HEK293 (cell line): ENCODE data around the gene BCL2L1.

ENCODE experiments used
- CTCF ChIA-PET: fragments of 350-600 bp; formaldehyde crosslinking; extraction: SDS; loops from one replicate; lab custom pipeline; 2021; ENCODE audit warnings: antibody characterized with exemption; lab: Yijun Ruan, JAX
- POLR2A ChIA-PET: fragments of 300-600 bp; formaldehyde crosslinking; extraction: SDS; loops from one replicate; lab custom pipeline; 2020; ENCODE audit warnings: antibody characterized with exemption, inconsistent platforms; lab: Yijun Ruan, JAX
- H3K27ac ChIP-seq: fragments of 200-500 bp; sonication (Bioruptor generic); 2 replicates; pipeline ENCODE4 v1.5.1; 2014; ENCODE audit warnings: low read depth, low read length, control low read depth, inconsistent platforms; ENCODE audit errors: extremely low read depth
- H3K36me3 ChIP-seq, 2 experiments: fragments of 200-500 bp in 1 of 2; sonication (Bioruptor generic) in 1 of 2; 1 replicate in 1 of 2; 2 replicates in 1 of 2; pipeline ENCODE4 v1.5.1; 2014 to 2017; ENCODE audit warnings: inconsistent platforms in 2 of 2, low read length in 2 of 2; ENCODE audit not compliant: control insufficient read depth in 2 of 2, insufficient read depth in 1 of 2
- H3K4me1 ChIP-seq: fragments of 200-500 bp; sonication (Bioruptor generic); 2 replicates; pipeline ENCODE4 v1.5.1; 2014; ENCODE audit warnings: mild to moderate bottlenecking, low read length, inconsistent platforms; ENCODE audit not compliant: control insufficient read depth, insufficient read depth
- H3K4me3 ChIP-seq: 2 replicates; pipeline ENCODE4 v1.5.1; 2011; ENCODE audit warnings: low read depth, mild to moderate bottlenecking, control low read depth, low read length, moderate library complexity
- H3K9me3 ChIP-seq: fragments of 200-500 bp; sonication (Bioruptor generic); 2 replicates; pipeline ENCODE4 v1.5.1; 2014; ENCODE audit warnings: low read depth, low read length, inconsistent platforms; ENCODE audit not compliant: control insufficient read depth, insufficient read depth
- BCL11A ChIP-seq: fragments of 450-650 bp; formaldehyde crosslinking; IDR thresholded peaks from 2 replicates; pipeline ENCODE4 v1.5.1; 2016; ENCODE audit warnings: low read depth, missing biosample characterization, missing genetic modification characterization
- GFI1B ChIP-seq: fragments of 450-650 bp; formaldehyde crosslinking; IDR thresholded peaks from 2 replicates; pipeline ENCODE4 v1.5.1; 2016; ENCODE audit warnings: missing biosample characterization, missing genetic modification characterization
- MYNN ChIP-seq: fragments of 450-650 bp; formaldehyde crosslinking; IDR thresholded peaks from 2 replicates; pipeline ENCODE4 v1.5.1; 2016; ENCODE audit warnings: missing biosample characterization, missing genetic modification characterization, borderline replicate concordance
- RBAK ChIP-seq: fragments of 450-650 bp; formaldehyde crosslinking; IDR thresholded peaks from 2 replicates; pipeline ENCODE4 v1.5.1; 2016; ENCODE audit warnings: missing biosample characterization, missing genetic modification characterization
- SP3 ChIP-seq: fragments of 450-650 bp; formaldehyde crosslinking; IDR thresholded peaks from 2 replicates; pipeline ENCODE4 v1.5.1; 2016; ENCODE audit warnings: missing biosample characterization, missing genetic modification characterization
- ZBTB21 ChIP-seq: fragments of 450-650 bp; formaldehyde crosslinking; IDR thresholded peaks from 2 replicates; pipeline ENCODE4 v1.5.1; 2017; ENCODE audit warnings: missing biosample characterization, missing genetic modification characterization
- ZNF112 ChIP-seq: fragments of 450-650 bp; formaldehyde crosslinking; IDR thresholded peaks from 2 replicates; pipeline ENCODE4 v1.5.0; 2017; ENCODE audit warnings: missing biosample characterization, missing genetic modification characterization
- ZNF114 ChIP-seq: fragments of 450-650 bp; formaldehyde crosslinking; IDR thresholded peaks from 2 replicates; pipeline ENCODE4 v1.5.0; 2017; ENCODE audit warnings: missing biosample characterization, missing genetic modification characterization
- ZNF133 ChIP-seq: fragments of 450-650 bp; formaldehyde crosslinking; IDR thresholded peaks from 2 replicates; pipeline ENCODE4 v1.5.1; 2016; ENCODE audit warnings: missing biosample characterization, missing genetic modification characterization
- ZNF138 ChIP-seq: fragments of 450-650 bp; formaldehyde crosslinking; IDR thresholded peaks from 2 replicates; pipeline ENCODE4 v1.5.1; 2016; ENCODE audit warnings: missing biosample characterization, missing genetic modification characterization, borderline replicate concordance
- ZNF140 ChIP-seq: fragments of 450-650 bp; formaldehyde crosslinking; IDR thresholded peaks from 2 replicates; pipeline ENCODE4 v1.5.1; 2016; ENCODE audit warnings: missing biosample characterization, missing genetic modification characterization
- ZNF155 ChIP-seq: fragments of 450-650 bp; formaldehyde crosslinking; IDR thresholded peaks from 2 replicates; pipeline ENCODE4 v1.5.1; 2016; ENCODE audit warnings: missing biosample characterization, missing genetic modification characterization
- ZNF169 ChIP-seq: fragments of 450-650 bp; formaldehyde crosslinking; IDR thresholded peaks from 2 replicates; pipeline ENCODE4 v1.5.1; 2016; ENCODE audit warnings: missing biosample characterization, missing genetic modification characterization
- ZNF37A ChIP-seq: fragments of 450-650 bp; IDR thresholded peaks from 2 replicates; pipeline ENCODE4 v1.5.1; 2018; ENCODE audit warnings: missing biosample characterization, missing genetic modification characterization
- ZNF433 ChIP-seq: fragments of 450-650 bp; formaldehyde crosslinking; IDR thresholded peaks from 2 replicates; pipeline ENCODE4 v1.5.1; 2016; ENCODE audit warnings: missing biosample characterization, missing genetic modification characterization, low read depth
- ZNF501 ChIP-seq: fragments of 450-650 bp; formaldehyde crosslinking; IDR thresholded peaks from 2 replicates; pipeline ENCODE4 v1.5.1; 2016; ENCODE audit warnings: missing biosample characterization, missing genetic modification characterization
- ZNF555 ChIP-seq: fragments of 450-650 bp; formaldehyde crosslinking; conservative IDR thresholded peaks from 2 replicates; pipeline ENCODE4 v1.5.1; 2017; ENCODE audit warnings: missing biosample characterization, mild to moderate bottlenecking, missing genetic modification characterization, inconsistent platforms
- ZNF670 ChIP-seq: fragments of 450-650 bp; formaldehyde crosslinking; IDR thresholded peaks from 2 replicates; pipeline ENCODE4 v1.5.1; 2016; ENCODE audit warnings: missing biosample characterization, missing genetic modification characterization, low read depth
- ZSCAN30 ChIP-seq: fragments of 450-650 bp; IDR thresholded peaks from 2 replicates; pipeline ENCODE4 v1.5.1; 2018; ENCODE audit warnings: missing biosample characterization, mild to moderate bottlenecking, missing genetic modification characterization, moderate library complexity
- TF ChIP-seq, protein P1 (sequence below): fragments of 450-650 bp; formaldehyde crosslinking; IDR thresholded peaks from 2 replicates; pipeline ENCODE4 v1.5.1; 2016; ENCODE audit warnings: missing biosample characterization, missing genetic modification characterization, borderline replicate concordance
- TF ChIP-seq, protein P2 (sequence below): fragments of 450-650 bp; formaldehyde crosslinking; IDR thresholded peaks from 2 replicates; pipeline ENCODE4 v1.5.1; 2016; ENCODE audit warnings: missing biosample characterization, missing genetic modification characterization
- TF ChIP-seq, protein P3 (sequence below): fragments of 450-650 bp; formaldehyde crosslinking; IDR thresholded peaks from 2 replicates; pipeline ENCODE4 v1.5.1; 2016; ENCODE audit warnings: missing biosample characterization, missing genetic modification characterization
- TF ChIP-seq, protein P4 (sequence below): fragments of 450-650 bp; formaldehyde crosslinking; optimal IDR thresholded peaks from 2 replicates; pipeline ENCODE3; 2016; ENCODE audit warnings: missing biosample characterization, mild to moderate bottlenecking, missing genetic modification characterization
- TF ChIP-seq, protein P5 (sequence below): fragments of 450-650 bp; formaldehyde crosslinking; IDR thresholded peaks from 2 replicates; pipeline ENCODE4 v1.5.1; 2016; ENCODE audit warnings: missing biosample characterization, missing genetic modification characterization

The BCL2L1 gene

DNA sequence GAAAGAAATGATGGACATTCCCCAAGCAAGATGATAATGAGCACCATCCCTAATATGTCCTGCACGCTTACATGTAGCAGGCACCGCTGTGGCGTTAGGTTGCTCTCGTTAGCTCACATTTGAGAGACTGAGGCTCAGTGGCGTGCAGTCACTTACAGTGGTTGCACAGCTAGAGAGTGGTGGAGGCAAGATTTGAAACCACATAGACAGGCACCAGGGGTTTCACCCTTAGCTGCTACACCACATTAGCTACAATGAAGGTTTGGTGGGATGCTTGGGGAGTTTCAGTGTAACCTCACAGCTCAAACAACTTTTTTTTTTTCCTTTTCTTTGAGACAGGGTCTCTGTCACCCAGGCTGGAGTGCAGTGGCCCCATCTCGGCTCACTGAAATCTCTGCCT is 81.3 kb downstream of the BCL2L1 start:
- ChIA-PET POLR2A (interaction anchor here (0.7 kb wide), 1 partner anchor 79 kb away, joined by 8 read pairs; no protein-coding TSS in a partner anchor), CTCF (interaction anchor here (0.6 to 1.3 kb wide), 4 partner anchors 75 to 90 kb away, joined by 3 to 5 read pairs (median 4); no protein-coding TSS in a partner anchor)
- no peak overlapping the region for H3K4me3 ChIP-seq
- H3K4me1 ChIP-seq = no peaks in the 10 kb centered on the region
- no peaks in the 10 kb centered on the region for H3K9me3 ChIP-seq
- H3K36me3 ChIP-seq = no peaks in the 10 kb centered on the region
- TF ChIP-seq, protein P1, sequence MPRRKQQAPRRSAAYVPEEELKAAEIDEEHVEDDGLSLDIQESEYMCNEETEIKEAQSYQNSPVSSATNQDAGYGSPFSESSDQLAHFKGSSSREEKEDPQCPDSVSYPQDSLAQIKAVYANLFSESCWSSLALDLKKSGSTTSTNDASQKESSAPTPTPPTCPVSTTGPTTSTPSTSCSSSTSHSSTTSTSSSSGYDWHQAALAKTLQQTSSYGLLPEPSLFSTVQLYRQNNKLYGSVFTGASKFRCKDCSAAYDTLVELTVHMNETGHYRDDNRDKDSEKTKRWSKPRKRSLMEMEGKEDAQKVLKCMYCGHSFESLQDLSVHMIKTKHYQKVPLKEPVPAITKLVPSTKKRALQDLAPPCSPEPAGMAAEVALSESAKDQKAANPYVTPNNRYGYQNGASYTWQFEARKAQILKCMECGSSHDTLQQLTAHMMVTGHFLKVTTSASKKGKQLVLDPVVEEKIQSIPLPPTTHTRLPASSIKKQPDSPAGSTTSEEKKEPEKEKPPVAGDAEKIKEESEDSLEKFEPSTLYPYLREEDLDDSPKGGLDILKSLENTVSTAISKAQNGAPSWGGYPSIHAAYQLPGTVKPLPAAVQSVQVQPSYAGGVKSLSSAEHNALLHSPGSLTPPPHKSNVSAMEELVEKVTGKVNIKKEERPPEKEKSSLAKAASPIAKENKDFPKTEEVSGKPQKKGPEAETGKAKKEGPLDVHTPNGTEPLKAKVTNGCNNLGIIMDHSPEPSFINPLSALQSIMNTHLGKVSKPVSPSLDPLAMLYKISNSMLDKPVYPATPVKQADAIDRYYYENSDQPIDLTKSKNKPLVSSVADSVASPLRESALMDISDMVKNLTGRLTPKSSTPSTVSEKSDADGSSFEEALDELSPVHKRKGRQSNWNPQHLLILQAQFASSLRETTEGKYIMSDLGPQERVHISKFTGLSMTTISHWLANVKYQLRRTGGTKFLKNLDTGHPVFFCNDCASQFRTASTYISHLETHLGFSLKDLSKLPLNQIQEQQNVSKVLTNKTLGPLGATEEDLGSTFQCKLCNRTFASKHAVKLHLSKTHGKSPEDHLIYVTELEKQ (tag by site-specific recombination) = no peak
- TF ChIP-seq RBAK (tag by site-specific recombination) = no peak
- TF ChIP-seq ZNF555 (tag by site-specific recombination) = no peak
- no peak for TF ChIP-seq ZNF114 (tag by site-specific recombination)
- TF ChIP-seq ZNF155 (tag by site-specific recombination) = no peak
- TF ChIP-seq BCL11A (tag by site-specific recombination) = no peak
- no peak for TF ChIP-seq ZBTB21 (tag by site-specific recombination)
- no peak for TF ChIP-seq ZNF37A
- no peak for TF ChIP-seq ZNF501
- TF ChIP-seq ZNF140 (tag by site-specific recombination) = no peak
- TF ChIP-seq, protein P2, sequence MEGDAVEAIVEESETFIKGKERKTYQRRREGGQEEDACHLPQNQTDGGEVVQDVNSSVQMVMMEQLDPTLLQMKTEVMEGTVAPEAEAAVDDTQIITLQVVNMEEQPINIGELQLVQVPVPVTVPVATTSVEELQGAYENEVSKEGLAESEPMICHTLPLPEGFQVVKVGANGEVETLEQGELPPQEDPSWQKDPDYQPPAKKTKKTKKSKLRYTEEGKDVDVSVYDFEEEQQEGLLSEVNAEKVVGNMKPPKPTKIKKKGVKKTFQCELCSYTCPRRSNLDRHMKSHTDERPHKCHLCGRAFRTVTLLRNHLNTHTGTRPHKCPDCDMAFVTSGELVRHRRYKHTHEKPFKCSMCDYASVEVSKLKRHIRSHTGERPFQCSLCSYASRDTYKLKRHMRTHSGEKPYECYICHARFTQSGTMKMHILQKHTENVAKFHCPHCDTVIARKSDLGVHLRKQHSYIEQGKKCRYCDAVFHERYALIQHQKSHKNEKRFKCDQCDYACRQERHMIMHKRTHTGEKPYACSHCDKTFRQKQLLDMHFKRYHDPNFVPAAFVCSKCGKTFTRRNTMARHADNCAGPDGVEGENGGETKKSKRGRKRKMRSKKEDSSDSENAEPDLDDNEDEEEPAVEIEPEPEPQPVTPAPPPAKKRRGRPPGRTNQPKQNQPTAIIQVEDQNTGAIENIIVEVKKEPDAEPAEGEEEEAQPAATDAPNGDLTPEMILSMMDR = no peak
- TF ChIP-seq ZNF433 (tag by site-specific recombination) = no peak
- TF ChIP-seq ZSCAN30 = no peak
- TF ChIP-seq, protein P3, sequence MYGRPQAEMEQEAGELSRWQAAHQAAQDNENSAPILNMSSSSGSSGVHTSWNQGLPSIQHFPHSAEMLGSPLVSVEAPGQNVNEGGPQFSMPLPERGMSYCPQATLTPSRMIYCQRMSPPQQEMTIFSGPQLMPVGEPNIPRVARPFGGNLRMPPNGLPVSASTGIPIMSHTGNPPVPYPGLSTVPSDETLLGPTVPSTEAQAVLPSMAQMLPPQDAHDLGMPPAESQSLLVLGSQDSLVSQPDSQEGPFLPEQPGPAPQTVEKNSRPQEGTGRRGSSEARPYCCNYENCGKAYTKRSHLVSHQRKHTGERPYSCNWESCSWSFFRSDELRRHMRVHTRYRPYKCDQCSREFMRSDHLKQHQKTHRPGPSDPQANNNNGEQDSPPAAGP (tag by site-specific recombination) = no peak
- TF ChIP-seq ZNF138 (tag by site-specific recombination) = no peak
- TF ChIP-seq ZNF670 (tag by site-specific recombination) = no peak
- TF ChIP-seq ZNF169 (tag by site-specific recombination) = no peak
- no peak overlapping the region for H3K27ac ChIP-seq

DNA sequence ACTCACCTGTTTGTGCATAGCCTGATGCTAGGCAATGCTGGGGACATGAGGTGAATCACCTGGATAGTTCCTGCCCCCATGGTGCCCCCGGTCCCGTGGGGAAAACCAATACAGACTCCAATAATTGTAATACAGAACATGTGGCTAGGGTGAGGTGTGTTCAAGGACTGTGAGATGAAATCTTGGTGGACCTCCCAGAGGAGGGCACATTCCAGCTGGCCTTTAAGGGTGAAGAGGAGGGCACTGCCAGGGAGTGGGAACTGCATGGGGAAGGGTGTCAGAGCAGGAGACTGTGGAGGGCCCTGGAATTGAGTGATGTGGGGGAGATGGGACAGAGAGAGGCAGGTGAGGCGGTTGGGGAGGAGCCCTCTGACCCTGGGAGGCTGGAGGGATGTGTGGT is 82.4 kb downstream of the BCL2L1 start:
- Histone ChIP-seq H3K27ac (no peak overlapping the region), H3K9me3 (no peaks in the 10 kb centered on the region), H3K36me3 (no peaks in the 10 kb centered on the region), H3K4me1 (no peaks in the 10 kb centered on the region), H3K4me3 (no peak overlapping the region)
- ChIA-PET POLR2A (no interaction called here), CTCF (interaction anchor here (0.6 to 2.4 kb wide), 4 partner anchors 24 to 84 kb away, joined by 3 to 8 read pairs (median 6); no protein-coding TSS in a partner anchor)
- TF ChIP-seq MYNN (tag by site-specific recombination) = no peak
- no peak for TF ChIP-seq ZNF112
- TF ChIP-seq GFI1B (tag by site-specific recombination) = no peak
- TF ChIP-seq, protein P4, sequence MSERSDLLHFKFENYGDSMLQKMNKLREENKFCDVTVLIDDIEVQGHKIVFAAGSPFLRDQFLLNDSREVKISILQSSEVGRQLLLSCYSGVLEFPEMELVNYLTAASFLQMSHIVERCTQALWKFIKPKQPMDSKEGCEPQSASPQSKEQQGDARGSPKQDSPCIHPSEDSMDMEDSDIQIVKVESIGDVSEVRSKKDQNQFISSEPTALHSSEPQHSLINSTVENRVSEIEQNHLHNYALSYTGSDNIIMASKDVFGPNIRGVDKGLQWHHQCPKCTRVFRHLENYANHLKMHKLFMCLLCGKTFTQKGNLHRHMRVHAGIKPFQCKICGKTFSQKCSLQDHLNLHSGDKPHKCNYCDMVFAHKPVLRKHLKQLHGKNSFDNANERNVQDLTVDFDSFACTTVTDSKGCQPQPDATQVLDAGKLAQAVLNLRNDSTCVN = no peak
- no peak for TF ChIP-seq ZNF133 (tag by site-specific recombination)
- no peak for TF ChIP-seq ZNF555 (tag by site-specific recombination)
- TF ChIP-seq SP3 (tag by site-specific recombination) = no peak
- TF ChIP-seq, protein P5, sequence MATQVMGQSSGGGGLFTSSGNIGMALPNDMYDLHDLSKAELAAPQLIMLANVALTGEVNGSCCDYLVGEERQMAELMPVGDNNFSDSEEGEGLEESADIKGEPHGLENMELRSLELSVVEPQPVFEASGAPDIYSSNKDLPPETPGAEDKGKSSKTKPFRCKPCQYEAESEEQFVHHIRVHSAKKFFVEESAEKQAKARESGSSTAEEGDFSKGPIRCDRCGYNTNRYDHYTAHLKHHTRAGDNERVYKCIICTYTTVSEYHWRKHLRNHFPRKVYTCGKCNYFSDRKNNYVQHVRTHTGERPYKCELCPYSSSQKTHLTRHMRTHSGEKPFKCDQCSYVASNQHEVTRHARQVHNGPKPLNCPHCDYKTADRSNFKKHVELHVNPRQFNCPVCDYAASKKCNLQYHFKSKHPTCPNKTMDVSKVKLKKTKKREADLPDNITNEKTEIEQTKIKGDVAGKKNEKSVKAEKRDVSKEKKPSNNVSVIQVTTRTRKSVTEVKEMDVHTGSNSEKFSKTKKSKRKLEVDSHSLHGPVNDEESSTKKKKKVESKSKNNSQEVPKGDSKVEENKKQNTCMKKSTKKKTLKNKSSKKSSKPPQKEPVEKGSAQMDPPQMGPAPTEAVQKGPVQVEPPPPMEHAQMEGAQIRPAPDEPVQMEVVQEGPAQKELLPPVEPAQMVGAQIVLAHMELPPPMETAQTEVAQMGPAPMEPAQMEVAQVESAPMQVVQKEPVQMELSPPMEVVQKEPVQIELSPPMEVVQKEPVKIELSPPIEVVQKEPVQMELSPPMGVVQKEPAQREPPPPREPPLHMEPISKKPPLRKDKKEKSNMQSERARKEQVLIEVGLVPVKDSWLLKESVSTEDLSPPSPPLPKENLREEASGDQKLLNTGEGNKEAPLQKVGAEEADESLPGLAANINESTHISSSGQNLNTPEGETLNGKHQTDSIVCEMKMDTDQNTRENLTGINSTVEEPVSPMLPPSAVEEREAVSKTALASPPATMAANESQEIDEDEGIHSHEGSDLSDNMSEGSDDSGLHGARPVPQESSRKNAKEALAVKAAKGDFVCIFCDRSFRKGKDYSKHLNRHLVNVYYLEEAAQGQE = no peak
